ENCODE data around the gene ORAI1.

ORAI1 gene

GRCh38 chr12:121592320-121592719, 34.0 kb upstream of the ORAI1 start:
- no peak for DNase-seq (ENCODE audit: low read depth)
- TF ChIP-seq, protein P1, sequence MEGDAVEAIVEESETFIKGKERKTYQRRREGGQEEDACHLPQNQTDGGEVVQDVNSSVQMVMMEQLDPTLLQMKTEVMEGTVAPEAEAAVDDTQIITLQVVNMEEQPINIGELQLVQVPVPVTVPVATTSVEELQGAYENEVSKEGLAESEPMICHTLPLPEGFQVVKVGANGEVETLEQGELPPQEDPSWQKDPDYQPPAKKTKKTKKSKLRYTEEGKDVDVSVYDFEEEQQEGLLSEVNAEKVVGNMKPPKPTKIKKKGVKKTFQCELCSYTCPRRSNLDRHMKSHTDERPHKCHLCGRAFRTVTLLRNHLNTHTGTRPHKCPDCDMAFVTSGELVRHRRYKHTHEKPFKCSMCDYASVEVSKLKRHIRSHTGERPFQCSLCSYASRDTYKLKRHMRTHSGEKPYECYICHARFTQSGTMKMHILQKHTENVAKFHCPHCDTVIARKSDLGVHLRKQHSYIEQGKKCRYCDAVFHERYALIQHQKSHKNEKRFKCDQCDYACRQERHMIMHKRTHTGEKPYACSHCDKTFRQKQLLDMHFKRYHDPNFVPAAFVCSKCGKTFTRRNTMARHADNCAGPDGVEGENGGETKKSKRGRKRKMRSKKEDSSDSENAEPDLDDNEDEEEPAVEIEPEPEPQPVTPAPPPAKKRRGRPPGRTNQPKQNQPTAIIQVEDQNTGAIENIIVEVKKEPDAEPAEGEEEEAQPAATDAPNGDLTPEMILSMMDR (IDR thresholded peaks at IDR 0.05; ENCODE audit: low read depth, low read length, missing control alignments): no peak

DNA sequence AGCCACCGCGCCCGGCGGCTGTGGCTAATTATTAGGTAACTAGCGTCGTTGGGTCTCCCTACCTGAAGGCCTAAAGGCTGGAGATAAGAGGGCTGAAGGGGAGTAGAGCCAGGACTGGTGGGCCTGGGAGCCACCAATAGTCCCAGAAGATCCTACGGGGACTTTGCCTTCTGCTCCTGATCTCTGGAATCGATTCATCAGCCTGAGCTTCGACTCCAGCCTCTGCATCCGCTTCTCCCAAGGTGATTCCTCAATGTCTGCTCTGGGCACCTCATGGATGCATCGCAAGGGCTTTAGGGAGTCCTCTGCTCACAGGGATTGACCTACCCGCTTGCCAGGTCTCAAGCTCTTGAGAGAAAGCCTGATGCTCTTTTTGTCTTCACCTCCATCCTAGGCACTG, 30.8 kb upstream of the ORAI1 start:
- TF ChIP-seq, protein P1 (IDR thresholded peaks at IDR 0.05; ENCODE audit: low read depth, low read length, missing control alignments): no peak
- no peak for DNase-seq (ENCODE audit: low read depth)
- no peak overlapping the region for H3K4me3 ChIP-seq (ENCODE audit: low read depth, low read length)

More at GRCh38 chr12:121592320-121592719, 34.0 kb upstream of the ORAI1 start:
- no peak overlapping the region for H3K4me3 ChIP-seq (ENCODE audit: low read depth, low read length)

DNA sequence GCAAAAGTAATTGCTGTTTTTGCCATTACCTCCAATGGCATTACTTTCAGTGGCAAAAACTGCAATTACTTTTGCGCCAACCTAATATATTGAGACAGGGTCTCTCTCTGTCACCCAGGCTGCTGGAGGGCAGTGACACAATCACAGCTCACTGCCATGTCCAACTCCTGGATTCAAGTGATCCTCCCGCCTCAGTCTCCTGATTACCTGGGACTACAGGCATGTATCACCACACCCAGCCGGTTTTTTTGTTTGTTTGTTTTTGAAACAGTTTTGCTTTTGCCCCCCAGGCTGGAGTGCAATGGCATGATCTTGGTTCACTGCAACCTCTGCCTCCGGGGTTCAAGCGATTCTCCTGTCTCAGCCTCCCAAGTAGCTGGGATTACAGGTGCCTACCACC, 29.8 kb upstream of the ORAI1 start:
- no peak overlapping the region for H3K4me3 ChIP-seq (ENCODE audit: low read depth, low read length)
- no peak for DNase-seq (ENCODE audit: low read depth)
- TF ChIP-seq, protein P1 (IDR thresholded peaks at IDR 0.05; ENCODE audit: low read depth, low read length, missing control alignments): no peak

GRCh38 chr12:121600702-121601336, 25.5 kb upstream of the ORAI1 start:
- TF ChIP-seq, protein P1 (IDR thresholded peaks at IDR 0.05; ENCODE audit: low read depth, low read length, missing control alignments): no peak
- H3K4me3 ChIP-seq (ENCODE audit: low read depth, low read length): no peak overlapping the region
- DNase-seq (ENCODE audit: low read depth): no peak

- no peak for DNase-seq (ENCODE audit: low read depth)
- TF ChIP-seq, protein P1 (IDR thresholded peaks at IDR 0.05; ENCODE audit: low read depth, low read length, missing control alignments): no peak
- no peak overlapping the region for H3K4me3 ChIP-seq (ENCODE audit: low read depth, low read length)
Measured at GRCh38 chr12:121602766-121603165, 23.6 kb upstream of the ORAI1 start.

- TF ChIP-seq, protein P1 (IDR thresholded peaks at IDR 0.05; ENCODE audit: low read depth, low read length, missing control alignments): no peak
- H3K4me3 ChIP-seq (ENCODE audit: low read depth, low read length): no peak overlapping the region
- DNase-seq (ENCODE audit: low read depth): no peak
Measured at GRCh38 chr12:121603581-121603980, 22.7 kb upstream of the ORAI1 start.

DNA sequence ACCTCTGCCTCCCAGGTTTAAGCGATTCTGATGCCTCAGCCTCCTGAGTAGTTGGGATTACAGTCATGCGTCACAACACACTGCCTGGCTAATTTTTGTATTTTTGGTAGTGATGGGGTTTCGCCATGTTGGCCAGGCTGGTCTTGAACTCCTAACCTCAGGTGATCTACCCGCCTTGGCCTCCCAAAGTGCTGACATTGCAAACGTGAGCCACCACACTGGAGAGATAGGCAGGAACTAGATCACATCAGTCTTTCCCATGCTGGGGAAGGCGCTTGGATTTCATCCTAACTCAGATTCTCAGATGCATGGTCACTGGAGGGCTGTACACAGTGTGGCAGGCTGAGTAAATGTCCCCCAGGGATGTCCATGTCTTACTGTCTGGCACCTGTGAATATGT, 18.0 kb upstream of the ORAI1 start:
- H3K4me3 ChIP-seq (ENCODE audit: low read depth, low read length): no peak overlapping the region
- no peak for DNase-seq (ENCODE audit: low read depth)
- TF ChIP-seq, protein P1 (IDR thresholded peaks at IDR 0.05; ENCODE audit: low read depth, low read length, missing control alignments): no peak
